ENCODE data around the gene KDELR3.
A peak's percentile ranks its signal among the peaks of the same experiment; 100 is the strongest.
"Not testable (repeated sequence)": the region's sequence is repeated elsewhere in the genome, so short reads cannot be mapped to it uniquely, and the experiment has no call there.

The KDELR3 gene

DNA sequence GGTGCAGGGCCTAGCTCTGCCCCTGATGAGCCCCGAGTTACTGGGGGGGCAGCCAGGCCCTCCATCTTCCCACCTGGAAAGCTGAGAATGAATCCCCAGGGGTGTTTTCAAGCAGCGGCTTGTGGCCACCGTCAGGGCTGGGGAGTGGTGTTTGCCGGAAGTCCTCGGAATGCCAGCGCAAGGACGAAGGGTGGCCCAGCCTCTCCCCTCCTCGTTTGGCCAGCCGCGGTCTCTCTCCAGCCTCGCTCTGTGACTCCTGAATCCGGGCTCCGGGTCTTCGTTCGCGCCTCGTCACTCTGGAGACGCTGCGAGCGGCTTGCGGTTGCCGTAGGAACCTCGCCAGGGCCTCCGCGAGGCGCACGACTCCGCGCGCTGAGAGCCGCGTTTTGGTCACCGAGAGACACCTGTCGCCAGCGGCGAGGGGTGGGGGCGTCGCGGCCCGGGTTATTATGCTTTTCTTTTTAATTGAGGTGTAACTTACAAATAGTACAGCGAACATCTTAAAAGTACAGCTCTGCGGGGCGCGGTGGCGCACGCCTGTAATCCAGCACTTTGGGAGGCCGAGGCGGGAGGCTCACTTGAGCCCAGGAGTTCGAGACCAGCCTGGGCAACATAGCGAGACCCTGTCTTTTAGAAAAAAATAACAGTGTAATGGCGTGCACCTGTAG, 6.3 kb upstream of the KDELR3 start:
- Histone ChIP-seq H3K4me3 (ENCODE audit: low read depth in 1 of 2, low read length in 2 of 2) (peak overlapping the region in 1 of 2 donors; percentile 9), H3K9me3 (ENCODE audit: low read length) (no peaks in the 10 kb centered on the region), H3K9ac (ENCODE audit: low read length) (no peak overlapping the region), H3K36me3 (ENCODE audit: insufficient read depth, low read length) (no peaks in the 10 kb centered on the region), H3K4me1 (ENCODE audit: insufficient read depth, low read length) (no peaks in the 10 kb centered on the region), H3K27ac (ENCODE audit: low read depth, low read length) (no peak overlapping the region), H3K27me3 (ENCODE audit: control insufficient read depth in 1 of 2, insufficient read depth in 2 of 2, low read length in 2 of 2) (peaks cover 5 to 39% of the 10 kb centered on the region in 2 donors)

DNA sequence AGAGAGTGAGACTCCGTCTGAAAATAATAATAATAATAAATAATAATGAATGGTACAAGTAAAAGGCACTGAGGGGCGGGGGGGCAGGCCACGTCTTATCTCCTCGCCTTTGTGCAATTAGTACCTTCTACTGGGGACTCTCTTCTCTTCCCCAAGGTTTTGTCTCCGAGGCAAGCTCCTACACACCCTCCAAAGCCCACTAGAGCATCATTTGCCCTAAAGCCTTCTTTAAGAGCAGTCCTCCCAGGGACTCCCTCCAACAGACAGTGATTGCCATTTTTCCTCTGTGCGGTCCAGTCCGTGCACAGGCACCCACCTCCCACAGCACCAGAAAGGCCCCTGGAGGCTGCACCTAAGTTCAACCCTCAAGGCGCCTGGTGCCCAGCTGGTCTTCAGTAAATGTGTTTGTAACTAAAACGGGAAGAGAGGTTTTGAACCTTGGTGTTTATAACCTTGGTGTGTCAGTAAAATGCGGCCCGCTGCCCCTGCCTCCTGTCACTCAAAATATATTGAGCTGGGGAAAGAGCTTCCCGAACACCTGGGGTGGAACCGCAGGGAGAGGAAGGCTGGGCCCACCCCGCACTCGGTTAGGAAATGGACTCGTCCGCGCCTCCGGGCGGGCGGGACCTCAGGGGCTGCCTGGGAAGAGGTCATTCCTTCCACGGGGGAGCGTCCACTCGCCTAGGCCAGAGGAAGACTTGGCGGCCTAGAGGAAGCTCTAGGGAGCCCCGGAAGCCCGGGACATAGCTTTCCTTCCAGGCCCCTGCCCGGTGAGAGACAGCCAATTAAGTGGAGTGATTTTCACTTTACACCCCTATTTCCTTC, 4.7 kb upstream of the KDELR3 start:
- Histone ChIP-seq H3K4me3 (ENCODE audit: low read depth in 1 of 2, low read length in 2 of 2) (no peak overlapping the region), H3K9me3 (ENCODE audit: low read length) (no peaks in the 10 kb centered on the region), H3K36me3 (ENCODE audit: insufficient read depth, low read length) (no peaks in the 10 kb centered on the region), H3K4me1 (ENCODE audit: insufficient read depth, low read length) (peaks cover 7% of the 10 kb centered on the region), H3K27ac (ENCODE audit: low read depth, low read length) (no peak overlapping the region), H3K9ac (ENCODE audit: low read length) (no peak overlapping the region), H3K27me3 (ENCODE audit: control insufficient read depth in 1 of 2, insufficient read depth in 2 of 2, low read length in 2 of 2) (peaks cover 5 to 42% of the 10 kb centered on the region in 2 donors)

DNA sequence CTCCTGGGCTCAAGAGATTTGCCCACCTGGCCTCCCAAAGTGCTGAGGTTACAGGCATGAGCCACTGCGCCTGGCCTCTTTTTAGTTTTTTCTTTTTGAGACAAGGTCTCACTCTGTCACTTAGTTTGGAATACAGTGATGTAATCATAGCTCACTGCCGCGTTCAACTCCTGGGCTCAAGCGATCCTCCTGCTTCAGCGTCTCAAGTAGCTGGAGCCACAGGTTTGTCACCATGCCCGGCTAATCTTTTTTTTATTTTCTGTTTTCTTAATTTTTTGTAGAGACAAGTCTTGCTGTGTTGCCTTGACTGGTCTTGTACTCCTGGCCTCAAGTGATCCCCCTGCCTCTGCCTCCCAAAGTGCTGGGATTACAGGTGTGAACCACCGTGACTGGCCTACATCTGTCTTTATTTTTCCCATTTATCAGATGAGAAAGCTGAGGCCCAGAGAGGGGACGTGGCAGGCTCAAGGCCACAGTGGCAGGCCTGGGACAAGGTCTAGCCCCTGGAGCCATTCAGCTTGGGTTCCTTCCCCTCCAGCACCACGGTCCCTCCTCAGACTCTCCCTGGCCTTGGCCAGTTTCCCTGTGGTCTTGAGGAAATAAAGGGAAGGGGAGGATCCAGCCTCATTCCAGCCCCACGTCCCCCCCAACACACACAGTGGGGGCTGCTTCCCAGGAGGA, 2.8 kb upstream of the KDELR3 start:
- Histone ChIP-seq H3K36me3 (ENCODE audit: insufficient read depth, low read length) (no peaks in the 10 kb centered on the region), H3K27me3 (ENCODE audit: control insufficient read depth in 1 of 2, insufficient read depth in 2 of 2, low read length in 2 of 2) (peaks cover 0 to 23% of the 10 kb centered on the region in 2 donors), H3K4me1 (ENCODE audit: insufficient read depth, low read length) (peaks cover 12% of the 10 kb centered on the region), H3K9me3 (ENCODE audit: low read length) (no peaks in the 10 kb centered on the region), H3K4me3 (ENCODE audit: low read depth in 1 of 2, low read length in 2 of 2) (no peak overlapping the region), H3K27ac (ENCODE audit: low read depth, low read length) (no peak overlapping the region), H3K9ac (ENCODE audit: low read length) (no peak overlapping the region)

DNA sequence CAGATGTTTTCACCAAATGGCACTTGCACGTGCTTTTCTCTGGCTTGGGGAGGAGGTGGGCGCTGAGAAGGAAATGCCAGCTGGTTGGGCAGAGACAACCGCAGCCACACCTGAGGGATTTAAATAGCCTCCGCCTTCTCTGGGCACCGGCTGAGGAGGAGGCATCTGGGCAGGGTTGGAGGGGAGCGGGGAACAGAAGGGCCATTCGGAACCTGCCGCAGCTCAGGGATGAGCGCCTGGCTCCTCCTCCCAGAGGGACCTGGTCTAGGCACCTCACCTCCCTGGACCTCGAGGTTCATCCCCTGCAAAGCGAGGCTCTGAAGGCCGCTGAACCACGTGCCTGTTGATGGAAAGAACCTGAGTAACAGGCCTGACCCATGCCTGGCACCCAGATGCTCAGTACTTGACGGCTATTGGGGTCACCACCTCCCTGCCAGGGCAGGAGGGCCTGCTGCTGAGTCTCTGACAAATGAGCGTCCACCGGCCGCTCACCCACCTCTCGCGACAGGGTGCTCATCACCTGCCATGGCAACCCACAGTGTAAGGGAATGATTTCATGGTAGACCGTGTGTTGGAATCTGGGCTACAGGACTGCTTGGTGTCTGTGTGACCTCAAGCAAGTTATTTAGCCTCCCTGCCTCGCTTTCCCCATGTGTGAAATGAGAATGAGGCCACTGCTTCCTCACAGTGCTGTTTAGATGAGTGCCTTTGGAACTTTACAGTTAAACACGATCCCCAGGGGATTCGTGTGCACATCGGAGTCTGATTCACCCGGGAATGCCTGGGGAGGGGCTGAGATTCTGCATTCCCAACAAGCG, 2.0 kb upstream of the KDELR3 start:
- H3K4me1 ChIP-seq (ENCODE audit: insufficient read depth, low read length) = peaks cover 12% of the 10 kb centered on the region
- H3K27ac ChIP-seq (ENCODE audit: low read depth, low read length) = no peak overlapping the region
- H3K9ac ChIP-seq (ENCODE audit: low read length) = no peak overlapping the region
- H3K4me3 ChIP-seq (ENCODE audit: low read depth in 1 of 2, low read length in 2 of 2) = no peak overlapping the region
- peaks cover 0 to 23% of the 10 kb centered on the region in 2 donors for H3K27me3 ChIP-seq (ENCODE audit: control insufficient read depth in 1 of 2, insufficient read depth in 2 of 2, low read length in 2 of 2)
- no peaks in the 10 kb centered on the region for H3K36me3 ChIP-seq (ENCODE audit: insufficient read depth, low read length)
- no peaks in the 10 kb centered on the region for H3K9me3 ChIP-seq (ENCODE audit: low read length)

DNA sequence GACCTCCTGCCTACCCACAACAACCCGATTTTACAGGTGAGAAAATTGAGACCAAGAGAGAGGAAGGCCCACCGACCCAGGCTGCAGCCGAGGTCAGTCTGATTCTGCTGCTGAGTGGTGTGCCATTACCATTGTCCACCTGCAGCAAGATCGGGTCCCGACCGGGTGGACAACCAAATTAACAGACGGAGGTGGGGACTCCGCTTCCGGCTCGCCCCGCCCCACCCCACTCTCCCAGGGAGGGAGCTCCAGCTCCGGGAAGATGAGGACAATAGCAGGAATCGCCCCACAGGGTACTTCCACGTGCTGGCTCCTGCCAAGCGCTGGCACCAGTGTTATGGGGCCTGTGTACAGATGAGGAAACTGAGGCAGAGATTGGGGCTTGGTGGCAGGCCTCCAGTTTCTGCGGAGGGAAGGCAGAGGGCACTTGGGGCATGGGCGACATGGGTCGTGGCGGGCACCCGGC, 425 bp upstream of the KDELR3 start:
- Histone ChIP-seq H3K27me3 (ENCODE audit: control insufficient read depth in 1 of 2, insufficient read depth in 2 of 2, low read length in 2 of 2) (peaks cover 0 to 15% of the 10 kb centered on the region in 2 donors), H3K4me3 (ENCODE audit: low read depth in 1 of 2, low read length in 2 of 2) (peak overlapping the region; percentile 67 to 84), H3K36me3 (ENCODE audit: insufficient read depth, low read length) (no peaks in the 10 kb centered on the region), H3K9me3 (ENCODE audit: low read length) (no peaks in the 10 kb centered on the region), H3K4me1 (ENCODE audit: insufficient read depth, low read length) (peaks cover 12% of the 10 kb centered on the region), H3K9ac (ENCODE audit: low read length) (no peak overlapping the region), H3K27ac (ENCODE audit: low read depth, low read length) (peak overlapping the region; percentile 63)

DNA sequence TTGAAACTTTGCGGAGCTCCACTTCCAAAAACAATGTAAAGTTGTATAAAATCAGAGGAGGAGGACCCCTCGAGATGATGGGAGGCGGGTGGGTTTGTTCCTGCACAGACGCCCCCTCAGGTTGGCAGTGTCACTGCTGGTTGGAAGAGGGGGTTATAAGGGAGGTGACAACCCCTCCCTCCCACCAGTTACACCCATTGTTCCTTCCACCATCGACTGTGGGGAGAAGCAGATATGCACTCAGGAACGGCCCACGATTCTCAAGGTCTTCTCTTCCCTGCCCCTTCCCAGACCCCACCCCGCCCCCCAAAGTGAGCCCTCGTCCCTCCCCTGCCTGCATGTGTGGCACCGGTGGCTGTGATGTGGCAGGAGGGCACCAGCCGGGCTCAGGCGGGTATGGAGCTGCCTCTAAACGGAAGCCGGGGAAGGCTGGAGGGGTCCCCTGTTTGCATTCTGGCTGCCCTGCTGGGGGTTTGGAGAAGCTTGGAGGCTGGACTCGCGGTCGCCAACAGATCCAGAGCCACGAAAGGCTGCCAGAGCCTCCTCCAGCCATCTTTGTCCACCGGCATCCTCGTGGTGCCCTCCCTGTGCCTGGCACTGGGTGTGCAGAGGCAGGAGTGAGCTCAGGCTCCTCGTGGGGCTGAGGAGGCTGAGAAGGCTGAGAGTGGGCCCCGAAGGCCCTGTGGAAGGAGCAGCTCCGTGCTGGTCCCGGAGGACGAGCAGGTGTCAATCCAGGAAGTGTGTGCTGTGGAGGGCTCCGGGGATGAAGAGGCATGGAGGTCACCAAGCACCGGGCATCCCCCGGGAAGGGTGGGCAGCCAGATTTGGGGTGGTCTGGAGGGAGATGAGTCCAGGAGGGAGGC, 778 bp downstream of the KDELR3 start:
- peak overlapping the region; percentile 27 for H3K9ac ChIP-seq (ENCODE audit: low read length)
- peak overlapping the region; percentile 72 for H3K27ac ChIP-seq (ENCODE audit: low read depth, low read length)
- peaks cover 12% of the 10 kb centered on the region for H3K4me1 ChIP-seq (ENCODE audit: insufficient read depth, low read length)
- no peaks in the 10 kb centered on the region for H3K9me3 ChIP-seq (ENCODE audit: low read length)
- H3K27me3 ChIP-seq (ENCODE audit: control insufficient read depth in 1 of 2, insufficient read depth in 2 of 2, low read length in 2 of 2) = peaks cover 0 to 13% of the 10 kb centered on the region in 2 donors
- no peaks in the 10 kb centered on the region for H3K36me3 ChIP-seq (ENCODE audit: insufficient read depth, low read length)
- H3K4me3 ChIP-seq (ENCODE audit: low read depth in 1 of 2, low read length in 2 of 2) = peak overlapping the region; percentile 67 to 84

DNA sequence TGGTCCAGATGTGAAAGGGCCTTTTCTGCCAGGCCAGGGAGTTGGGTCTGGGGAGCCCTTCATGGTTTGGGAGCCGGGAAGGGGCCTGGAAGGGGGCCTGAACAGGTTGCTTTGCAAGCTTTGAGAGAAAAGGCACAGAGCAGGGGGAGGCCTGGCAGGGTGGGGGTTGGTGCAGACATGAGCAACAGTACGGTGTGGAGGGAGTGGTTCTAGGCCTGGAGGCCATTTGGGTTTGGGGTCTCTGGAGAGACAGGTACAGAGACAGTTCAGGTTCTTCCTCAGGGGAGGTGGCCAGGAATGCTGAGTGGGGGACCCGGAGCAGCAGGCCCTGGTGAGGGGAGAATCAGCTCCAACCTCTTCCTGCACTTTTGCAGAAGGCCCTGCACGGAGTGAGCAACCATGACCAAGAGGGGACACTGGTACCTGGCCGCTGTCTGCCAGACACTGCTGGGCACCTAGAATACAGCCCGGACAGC, 1.4 kb downstream of the KDELR3 start:
- H3K9me3 ChIP-seq (ENCODE audit: low read length) = no peaks in the 10 kb centered on the region
- no peak overlapping the region for H3K9ac ChIP-seq (ENCODE audit: low read length)
- H3K4me3 ChIP-seq (ENCODE audit: low read depth in 1 of 2, low read length in 2 of 2) = no peak overlapping the region
- peaks cover 0 to 13% of the 10 kb centered on the region in 2 donors for H3K27me3 ChIP-seq (ENCODE audit: control insufficient read depth in 1 of 2, insufficient read depth in 2 of 2, low read length in 2 of 2)
- H3K4me1 ChIP-seq (ENCODE audit: insufficient read depth, low read length) = peaks cover 12% of the 10 kb centered on the region
- H3K36me3 ChIP-seq (ENCODE audit: insufficient read depth, low read length) = no peaks in the 10 kb centered on the region
- no peak overlapping the region for H3K27ac ChIP-seq (ENCODE audit: low read depth, low read length)

DNA sequence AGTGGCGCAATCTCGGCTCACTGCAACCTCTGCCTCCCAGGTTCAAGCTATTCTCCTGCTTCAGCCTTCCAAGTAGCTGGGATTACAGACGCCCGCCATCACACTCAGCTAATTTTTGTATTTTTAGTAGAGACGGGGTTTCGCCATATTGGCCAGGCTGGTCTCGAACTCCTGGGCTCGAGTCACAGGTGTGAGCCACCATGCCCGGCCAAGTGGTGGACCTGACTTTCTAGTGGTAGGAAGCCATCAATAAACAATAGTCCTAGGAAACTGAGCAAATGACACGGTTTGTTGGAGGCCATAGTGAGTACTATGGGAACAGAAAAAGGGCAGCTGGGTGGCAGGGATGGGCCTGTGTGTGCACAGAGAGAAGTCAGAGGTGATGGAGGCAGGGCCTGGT, 2.3 kb downstream of the KDELR3 start:
- peaks cover 0 to 13% of the 10 kb centered on the region in 2 donors for H3K27me3 ChIP-seq (ENCODE audit: control insufficient read depth in 1 of 2, insufficient read depth in 2 of 2, low read length in 2 of 2)
- not testable (repeated sequence) for H3K9me3 ChIP-seq (ENCODE audit: low read length); H3K9ac ChIP-seq (ENCODE audit: low read length); H3K27ac ChIP-seq (ENCODE audit: low read depth, low read length); H3K36me3 ChIP-seq (ENCODE audit: insufficient read depth, low read length); H3K4me3 ChIP-seq (ENCODE audit: low read depth in 1 of 2, low read length in 2 of 2)
- peaks cover 12% of the 10 kb centered on the region for H3K4me1 ChIP-seq (ENCODE audit: insufficient read depth, low read length)

DNA sequence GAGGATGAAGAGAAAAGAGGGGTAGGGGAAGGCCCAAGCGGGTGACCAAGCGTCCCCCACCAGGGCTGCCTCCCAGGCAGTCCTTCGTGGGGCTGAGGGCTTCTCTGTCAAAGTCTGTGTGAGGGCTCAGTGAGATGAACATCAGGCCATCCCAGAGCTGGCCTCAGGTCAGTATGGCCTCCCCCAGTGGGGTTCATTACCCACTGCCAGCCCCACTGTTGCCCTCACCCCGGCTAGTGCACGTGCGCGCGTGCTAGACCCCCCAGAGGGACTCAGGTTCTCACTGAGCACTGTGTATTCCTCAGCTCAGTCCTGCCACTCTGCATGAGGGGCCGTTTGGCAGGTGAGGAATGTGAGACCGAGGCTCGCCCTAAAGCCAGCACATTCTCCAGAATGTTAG, 3.3 kb downstream of the KDELR3 start:
- Histone ChIP-seq H3K27ac (ENCODE audit: low read depth, low read length) (no peak overlapping the region), H3K27me3 (ENCODE audit: control insufficient read depth in 1 of 2, insufficient read depth in 2 of 2, low read length in 2 of 2) (peaks cover 0 to 9% of the 10 kb centered on the region in 2 donors), H3K9ac (ENCODE audit: low read length) (no peak overlapping the region), H3K9me3 (ENCODE audit: low read length) (no peaks in the 10 kb centered on the region), H3K36me3 (ENCODE audit: insufficient read depth, low read length) (no peaks in the 10 kb centered on the region), H3K4me1 (ENCODE audit: insufficient read depth, low read length) (peaks cover 12% of the 10 kb centered on the region), H3K4me3 (ENCODE audit: low read depth in 1 of 2, low read length in 2 of 2) (no peak overlapping the region)

DNA sequence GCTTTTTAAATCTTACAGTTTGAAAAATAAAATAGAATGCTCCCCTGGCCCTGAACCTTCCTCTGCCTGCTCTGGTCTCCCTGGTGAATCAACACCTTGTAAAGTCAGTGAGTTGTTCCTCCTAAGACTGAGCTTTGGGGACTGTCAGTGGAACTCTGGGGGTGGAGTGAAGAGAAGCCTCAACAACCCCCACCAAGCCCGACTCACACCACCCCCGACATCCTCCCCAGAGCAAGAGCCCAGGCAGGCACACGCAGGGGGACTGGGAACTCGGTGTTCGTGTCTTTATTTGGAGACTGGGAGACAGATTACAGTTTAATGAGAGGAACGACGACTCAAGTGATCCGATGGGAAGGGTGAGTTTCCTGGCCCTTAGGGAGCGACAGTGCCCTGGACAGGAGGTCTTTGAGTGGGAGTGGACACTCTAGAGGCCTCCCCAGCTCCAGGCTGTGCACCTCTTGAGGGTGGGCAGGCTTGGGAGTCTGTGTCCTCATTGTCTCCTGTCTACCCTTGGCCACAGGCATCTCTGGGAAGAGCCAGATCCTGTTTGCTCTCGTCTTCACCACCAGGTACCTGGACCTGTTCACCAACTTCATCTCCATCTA, 6.2 kb downstream of the KDELR3 start:
- H3K36me3 ChIP-seq (ENCODE audit: insufficient read depth, low read length) = no peaks in the 10 kb centered on the region
- no peak overlapping the region for H3K4me3 ChIP-seq (ENCODE audit: low read depth in 1 of 2, low read length in 2 of 2)
- no peaks in the 10 kb centered on the region for H3K9me3 ChIP-seq (ENCODE audit: low read length)
- no peak overlapping the region for H3K9ac ChIP-seq (ENCODE audit: low read length)
- no peak overlapping the region for H3K27ac ChIP-seq (ENCODE audit: low read depth, low read length)
- H3K4me1 ChIP-seq (ENCODE audit: insufficient read depth, low read length) = no peaks in the 10 kb centered on the region
- no peaks in the 10 kb centered on the region for H3K27me3 ChIP-seq (ENCODE audit: control insufficient read depth in 1 of 2, insufficient read depth in 2 of 2, low read length in 2 of 2)

Measured in muscle layer of colon (tissue), 2 donors.